ENCODE data around the gene ANXA11. TPM values are rescaled to one million over a fixed set of nuclear protein-coding genes. Genes with fewer than 3 reads are reported as not detected.
"Not testable (repeated sequence)": the region's sequence is repeated elsewhere in the genome, so short reads cannot be mapped to it uniquely, and the experiment has no call there.

Gene ANXA11
- total RNA-seq, 1 experiment from 2014 or later = 56.0 TPM

DNA sequence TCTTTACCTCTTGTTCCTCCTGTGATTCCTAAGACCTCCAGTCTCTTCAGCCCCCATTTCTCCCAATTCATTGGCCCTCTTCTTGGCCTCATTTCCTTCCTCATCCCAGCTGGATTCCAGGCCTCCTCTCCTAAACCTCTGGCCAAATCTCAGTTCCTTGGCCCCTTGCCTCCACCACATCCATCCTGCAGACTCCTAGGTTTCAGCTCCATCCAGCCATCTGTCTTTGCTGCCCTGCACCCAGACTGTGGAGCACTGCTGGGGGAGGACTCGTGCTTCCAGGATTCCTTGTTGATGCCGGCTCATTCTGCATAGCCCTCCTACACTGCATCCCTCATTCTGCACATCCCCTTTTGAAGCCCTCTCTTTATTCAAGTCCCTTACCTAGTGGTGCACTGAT, 66.1 kb downstream of the ANXA11 start:
- Histone ChIP-seq H3K9me2 (replicated peaks; ENCODE audit: insufficient read depth, low read length) (no peaks in the 10 kb centered on the region), H3K9ac (ENCODE audit: low read length) (no peak overlapping the region), H3K36me3 (ENCODE audit: insufficient read depth, low read length) (no peaks in the 10 kb centered on the region), H3K4me2 (ENCODE audit: low read depth, low read length, poor library complexity, severe bottlenecking) (no peak overlapping the region), H3K27ac (ENCODE audit: low read length) (no peak overlapping the region), H3K27me3 (ENCODE audit: low read length) (no peaks in the 10 kb centered on the region), H3K4me1 (ENCODE audit: low read length) (no peaks in the 10 kb centered on the region), H2AFZ (ENCODE audit: low read length) (no peak overlapping the region), H3K79me2 (ENCODE audit: low read length) (no peaks in the 10 kb centered on the region), H3K9me3 (ENCODE audit: low read length) (no peaks in the 10 kb centered on the region), H4K20me1 (ENCODE audit: insufficient read depth, low read depth, low read length) (no peaks in the 10 kb centered on the region), H3K4me3 (ENCODE audit: low read length) (no peak overlapping the region)
- DNase-seq = no peak

DNA sequence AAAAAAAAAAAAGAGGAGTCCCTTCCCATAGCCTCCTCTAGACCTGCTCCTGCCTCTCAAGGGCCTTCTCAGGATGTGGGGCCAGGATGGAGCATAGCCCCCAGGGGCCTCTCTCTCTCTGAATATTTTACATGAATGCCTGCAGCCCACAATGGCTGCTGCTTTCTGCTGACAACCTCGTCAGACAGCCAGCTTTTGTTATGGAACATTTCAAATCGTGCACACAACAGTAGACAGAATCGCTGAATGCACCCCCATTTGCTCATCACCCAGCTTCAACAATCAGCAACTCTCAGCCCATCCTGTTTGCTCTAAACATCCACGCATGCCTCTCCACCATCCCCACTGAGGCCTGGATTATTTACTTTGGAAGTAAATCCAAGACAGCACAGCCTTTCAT, 67.4 kb downstream of the ANXA11 start:
- no peak overlapping the region for H2AFZ ChIP-seq (ENCODE audit: low read length)
- H3K36me3 ChIP-seq (ENCODE audit: insufficient read depth, low read length) = no peaks in the 10 kb centered on the region
- DNase-seq = no peak
- H3K27ac ChIP-seq (ENCODE audit: low read length) = no peak overlapping the region
- H3K9me2 ChIP-seq (replicated peaks; ENCODE audit: insufficient read depth, low read length) = no peaks in the 10 kb centered on the region
- no peaks in the 10 kb centered on the region for H3K27me3 ChIP-seq (ENCODE audit: low read length)
- H3K9me3 ChIP-seq (ENCODE audit: low read length) = no peaks in the 10 kb centered on the region
- no peak overlapping the region for H3K4me3 ChIP-seq (ENCODE audit: low read length)
- H3K4me1 ChIP-seq (ENCODE audit: low read length) = no peaks in the 10 kb centered on the region
- H3K79me2 ChIP-seq (ENCODE audit: low read length) = no peaks in the 10 kb centered on the region
- H3K4me2 ChIP-seq (ENCODE audit: low read depth, low read length, poor library complexity, severe bottlenecking) = no peak overlapping the region
- H4K20me1 ChIP-seq (ENCODE audit: insufficient read depth, low read depth, low read length) = no peaks in the 10 kb centered on the region
- no peak overlapping the region for H3K9ac ChIP-seq (ENCODE audit: low read length)

DNA sequence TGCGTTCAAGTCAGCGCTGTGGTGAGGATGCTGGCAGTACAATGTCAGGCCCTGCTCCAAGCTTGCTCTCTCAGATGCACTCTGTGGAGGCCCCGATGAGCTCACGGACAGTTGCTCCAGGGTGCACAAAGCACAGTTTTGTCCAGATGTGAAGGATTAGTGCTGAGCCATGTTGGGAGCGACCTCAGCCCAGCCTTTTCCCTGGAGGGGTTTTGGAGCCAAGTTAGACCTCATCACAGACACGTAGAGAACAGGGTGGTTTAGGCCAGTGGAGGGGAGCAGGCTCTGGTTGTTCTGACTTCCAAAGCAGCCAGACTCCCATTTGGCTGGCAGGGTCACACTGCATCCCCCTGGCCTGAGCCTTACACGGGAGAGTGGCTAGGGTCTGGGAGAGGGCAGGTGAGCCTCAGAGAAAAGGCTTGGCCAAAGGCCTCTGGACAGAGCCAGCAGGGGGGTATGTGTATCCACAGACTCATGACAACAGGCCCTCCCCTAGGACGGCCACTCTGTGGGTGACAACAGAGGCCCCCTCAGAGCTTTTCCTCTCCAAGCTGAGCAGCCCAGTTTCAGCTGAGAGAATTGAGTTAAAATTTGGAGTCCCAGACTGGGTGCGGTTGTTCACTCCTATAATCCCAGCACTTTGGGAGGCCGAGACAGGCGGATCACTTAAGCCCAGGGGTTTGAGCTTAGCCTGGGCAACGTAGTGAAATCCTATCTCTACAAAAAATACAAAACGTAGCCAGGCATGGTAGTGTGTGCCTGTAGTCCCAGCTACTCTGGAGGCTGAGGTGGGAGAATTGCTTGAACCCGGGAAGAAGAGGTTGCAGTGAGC, 68.1 kb downstream of the ANXA11 start:
- Histone ChIP-seq H3K27me3 (ENCODE audit: low read length) (no peaks in the 10 kb centered on the region), H3K4me2 (ENCODE audit: low read depth, low read length, poor library complexity, severe bottlenecking) (no peak overlapping the region), H4K20me1 (ENCODE audit: insufficient read depth, low read depth, low read length) (no peaks in the 10 kb centered on the region), H3K9ac (ENCODE audit: low read length) (no peak overlapping the region), H3K4me1 (ENCODE audit: low read length) (no peaks in the 10 kb centered on the region), H3K4me3 (ENCODE audit: low read length) (no peak overlapping the region), H2AFZ (ENCODE audit: low read length) (no peak overlapping the region), H3K36me3 (ENCODE audit: insufficient read depth, low read length) (no peaks in the 10 kb centered on the region), H3K27ac (ENCODE audit: low read length) (no peak overlapping the region), H3K79me2 (ENCODE audit: low read length) (no peaks in the 10 kb centered on the region), H3K9me3 (ENCODE audit: low read length) (no peaks in the 10 kb centered on the region), H3K9me2 (replicated peaks; ENCODE audit: insufficient read depth, low read length) (no peaks in the 10 kb centered on the region)
- no peak for DNase-seq

DNA sequence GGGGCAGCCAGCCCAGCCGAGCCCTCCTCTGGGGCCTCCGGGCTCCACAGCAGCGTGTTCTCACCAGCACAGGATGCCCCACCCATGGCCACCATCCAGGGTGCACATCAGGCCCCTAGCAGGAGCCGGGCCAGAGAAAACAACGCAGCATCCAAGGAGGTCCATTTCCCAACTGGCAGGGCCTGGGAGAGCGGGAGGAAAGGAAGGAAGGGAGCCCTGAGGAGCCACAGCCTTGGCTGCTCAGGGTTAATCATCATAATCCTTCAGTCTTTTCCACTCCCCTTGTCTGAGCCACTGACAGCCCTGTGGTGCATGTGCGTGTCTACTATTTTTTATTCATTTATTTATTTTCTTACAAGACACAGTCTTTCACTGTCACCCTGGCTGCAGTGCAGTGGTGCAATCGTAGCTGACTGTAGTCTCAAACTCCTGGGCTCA, 69.2 kb downstream of the ANXA11 start:
- H3K9ac ChIP-seq (ENCODE audit: low read length) = no peak overlapping the region
- H3K9me2 ChIP-seq (replicated peaks; ENCODE audit: insufficient read depth, low read length) = no peaks in the 10 kb centered on the region
- no peak overlapping the region for H3K4me2 ChIP-seq (ENCODE audit: low read depth, low read length, poor library complexity, severe bottlenecking)
- no peak overlapping the region for H3K27ac ChIP-seq (ENCODE audit: low read length)
- H3K9me3 ChIP-seq (ENCODE audit: low read length) = no peaks in the 10 kb centered on the region
- no peaks in the 10 kb centered on the region for H3K36me3 ChIP-seq (ENCODE audit: insufficient read depth, low read length)
- H2AFZ ChIP-seq (ENCODE audit: low read length) = no peak overlapping the region
- no peaks in the 10 kb centered on the region for H3K79me2 ChIP-seq (ENCODE audit: low read length)
- H3K4me1 ChIP-seq (ENCODE audit: low read length) = no peaks in the 10 kb centered on the region
- DNase-seq = no peak
- H3K4me3 ChIP-seq (ENCODE audit: low read length) = no peak overlapping the region
- no peaks in the 10 kb centered on the region for H3K27me3 ChIP-seq (ENCODE audit: low read length)
- no peaks in the 10 kb centered on the region for H4K20me1 ChIP-seq (ENCODE audit: insufficient read depth, low read depth, low read length)

DNA sequence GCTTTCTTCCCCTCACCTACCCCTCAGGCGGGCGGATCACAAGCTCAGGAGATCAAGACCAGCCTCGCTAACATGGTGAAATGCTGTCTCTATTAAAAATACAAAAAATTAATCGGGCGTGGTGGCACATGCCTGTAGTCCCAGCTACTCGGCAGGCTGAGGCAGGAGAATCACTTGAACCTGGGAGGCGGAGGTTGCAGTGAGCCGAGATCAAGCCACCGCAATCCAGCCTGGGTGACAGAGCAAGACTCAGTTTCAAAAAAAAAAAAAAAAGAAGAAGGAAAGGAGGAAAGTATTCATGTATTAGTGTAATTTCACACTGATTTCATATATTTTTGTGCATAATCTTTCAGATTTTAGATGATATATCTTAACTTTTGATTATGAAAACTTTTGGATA, 71.7 kb downstream of the ANXA11 start:
- not testable (repeated sequence) for H3K9me2 ChIP-seq (replicated peaks; ENCODE audit: insufficient read depth, low read length); H3K4me3 ChIP-seq (ENCODE audit: low read length); H4K20me1 ChIP-seq (ENCODE audit: insufficient read depth, low read depth, low read length); H3K4me1 ChIP-seq (ENCODE audit: low read length); H2AFZ ChIP-seq (ENCODE audit: low read length); H3K27me3 ChIP-seq (ENCODE audit: low read length); H3K4me2 ChIP-seq (ENCODE audit: low read depth, low read length, poor library complexity, severe bottlenecking); H3K9ac ChIP-seq (ENCODE audit: low read length); DNase-seq; H3K27ac ChIP-seq (ENCODE audit: low read length); H3K9me3 ChIP-seq (ENCODE audit: low read length); H3K79me2 ChIP-seq (ENCODE audit: low read length); H3K36me3 ChIP-seq (ENCODE audit: insufficient read depth, low read length)

GRCh38 chr10:80133206-80133605, 72.1 kb downstream of the ANXA11 start:
- Histone ChIP-seq H3K36me3 (ENCODE audit: insufficient read depth, low read length) (no peaks in the 10 kb centered on the region), H4K20me1 (ENCODE audit: insufficient read depth, low read depth, low read length) (no peaks in the 10 kb centered on the region), H3K4me3 (ENCODE audit: low read length) (no peak overlapping the region), H3K27ac (ENCODE audit: low read length) (no peak overlapping the region), H2AFZ (ENCODE audit: low read length) (no peak overlapping the region), H3K9me2 (replicated peaks; ENCODE audit: insufficient read depth, low read length) (no peaks in the 10 kb centered on the region), H3K9ac (ENCODE audit: low read length) (no peak overlapping the region), H3K4me2 (ENCODE audit: low read depth, low read length, poor library complexity, severe bottlenecking) (no peak overlapping the region), H3K27me3 (ENCODE audit: low read length) (no peaks in the 10 kb centered on the region), H3K79me2 (ENCODE audit: low read length) (no peaks in the 10 kb centered on the region), H3K4me1 (ENCODE audit: low read length) (no peaks in the 10 kb centered on the region), H3K9me3 (ENCODE audit: low read length) (no peaks in the 10 kb centered on the region)
- no peak for DNase-seq

GRCh38 chr10:80132299-80133139, 72.8 kb downstream of the ANXA11 start, which contains the start of gene PLAC9:
PLAC9 (plus strand) TSS chr10:80132730; CDS start chr10:80132763, 33 bp downstream.
- no peaks in the 10 kb centered on the region for H3K36me3 ChIP-seq (ENCODE audit: insufficient read depth, low read length)
- H3K9me2 ChIP-seq (replicated peaks; ENCODE audit: insufficient read depth, low read length) = no peaks in the 10 kb centered on the region
- no peaks in the 10 kb centered on the region for H3K9me3 ChIP-seq (ENCODE audit: low read length)
- no peak within 1 kb of the TSS for H3K4me2 ChIP-seq (ENCODE audit: low read depth, low read length, poor library complexity, severe bottlenecking)
- no peak within 1 kb of the TSS for H3K4me3 ChIP-seq (ENCODE audit: low read length)
- DNase-seq = no peak
- H2AFZ ChIP-seq (ENCODE audit: low read length) = no peak within 1 kb of the TSS
- H3K27ac ChIP-seq (ENCODE audit: low read length) = no peak within 1 kb of the TSS
- H3K27me3 ChIP-seq (ENCODE audit: low read length) = no peaks in the 10 kb centered on the region
- H3K9ac ChIP-seq (ENCODE audit: low read length) = no peak within 1 kb of the TSS
- no peaks in the 10 kb centered on the region for H4K20me1 ChIP-seq (ENCODE audit: insufficient read depth, low read depth, low read length)
- no peaks in the 10 kb centered on the region for H3K79me2 ChIP-seq (ENCODE audit: low read length)
- H3K4me1 ChIP-seq (ENCODE audit: low read length) = no peaks in the 10 kb centered on the region

- H3K27ac ChIP-seq (ENCODE audit: low read length) = no peak overlapping the region
- no peaks in the 10 kb centered on the region for H3K36me3 ChIP-seq (ENCODE audit: insufficient read depth, low read length)
- no peaks in the 10 kb centered on the region for H3K9me2 ChIP-seq (replicated peaks; ENCODE audit: insufficient read depth, low read length)
- no peaks in the 10 kb centered on the region for H3K9me3 ChIP-seq (ENCODE audit: low read length)
- no peak overlapping the region for H2AFZ ChIP-seq (ENCODE audit: low read length)
- no peaks in the 10 kb centered on the region for H4K20me1 ChIP-seq (ENCODE audit: insufficient read depth, low read depth, low read length)
- no peak for DNase-seq
- H3K4me2 ChIP-seq (ENCODE audit: low read depth, low read length, poor library complexity, severe bottlenecking) = no peak overlapping the region
- H3K9ac ChIP-seq (ENCODE audit: low read length) = no peak overlapping the region
- H3K27me3 ChIP-seq (ENCODE audit: low read length) = no peaks in the 10 kb centered on the region
- H3K79me2 ChIP-seq (ENCODE audit: low read length) = no peaks in the 10 kb centered on the region
- no peak overlapping the region for H3K4me3 ChIP-seq (ENCODE audit: low read length)
- no peaks in the 10 kb centered on the region for H3K4me1 ChIP-seq (ENCODE audit: low read length)
These were observed 73.8 kb downstream of the ANXA11 start for GRCh38 chr10:80131499-80131901.

Measured in Karpas-422 (cell line).